Stimulated activated naive CD8-positive, alpha-beta T cell treated with anti-CD3 and anti-CD28 coated beads, Interleukin-15, Interleukin-2, amounts not matched to agents 100 ng/mL and 50 ng/mL, for 24 hours (primary cell): ENCODE measurements around the gene TCF7L2.

Source experiments
- H3K27ac Mint-ChIP-seq: one replicate; pipeline ENCODE4 v1.8.0; 2021; ENCODE audit warnings: mild to moderate bottlenecking, mixed read lengths
- H3K27me3 Mint-ChIP-seq: one replicate; pipeline ENCODE4 v1.8.0; 2021; ENCODE audit warnings: mixed read lengths
- H3K36me3 Mint-ChIP-seq: one replicate; pipeline ENCODE4 v1.8.0; 2021; ENCODE audit warnings: low read depth, mixed read lengths
- H3K4me1 Mint-ChIP-seq: one replicate; pipeline ENCODE4 v1.8.0; 2021; ENCODE audit warnings: low read depth, mixed read lengths
- H3K4me3 Mint-ChIP-seq: one replicate; pipeline ENCODE4 v1.8.0; 2021; ENCODE audit warnings: mild to moderate bottlenecking, mixed read lengths
- H3K9me3 Mint-ChIP-seq: one replicate; pipeline ENCODE4 v1.8.0; 2021; ENCODE audit warnings: mixed read lengths

The TCF7L2 gene

DNA sequence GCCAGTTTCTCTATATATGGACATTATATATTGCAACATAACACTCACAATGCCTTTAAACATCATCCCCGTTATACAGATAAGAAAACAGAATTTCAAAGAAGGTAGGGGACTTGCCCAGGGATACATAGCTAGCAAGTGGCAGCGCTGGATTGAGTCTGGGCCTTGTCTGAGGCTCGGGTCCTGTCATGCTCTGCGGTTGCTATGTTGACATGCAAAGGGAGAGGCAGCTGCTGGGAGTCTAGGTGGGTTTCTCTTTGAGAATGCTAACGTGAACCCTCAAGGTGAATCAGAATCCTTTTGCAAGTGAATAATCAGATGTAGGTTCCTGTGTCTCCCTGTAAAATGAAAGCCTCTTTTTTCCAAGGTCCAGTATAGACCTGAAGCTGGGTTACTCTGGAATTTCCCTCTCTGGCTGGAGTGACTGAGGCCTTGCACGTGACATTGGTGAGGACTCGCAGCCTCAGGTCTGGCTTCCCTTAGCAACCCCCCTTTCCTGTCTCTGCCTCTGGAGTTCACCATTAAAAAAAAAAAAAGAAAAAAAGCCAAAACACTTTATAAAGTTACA is 38.9 kb downstream of the TCF7L2 start:
- peaks cover 4% of the 10 kb centered on the region for H3K36me3 Mint-ChIP-seq
- H3K9me3 Mint-ChIP-seq: no peaks in the 10 kb centered on the region
- peaks cover 67% of the 10 kb centered on the region for H3K27me3 Mint-ChIP-seq
- H3K4me3 Mint-ChIP-seq: no peak overlapping the region
- no peak overlapping the region for H3K27ac Mint-ChIP-seq
- peaks cover 31% of the 10 kb centered on the region for H3K4me1 Mint-ChIP-seq

DNA sequence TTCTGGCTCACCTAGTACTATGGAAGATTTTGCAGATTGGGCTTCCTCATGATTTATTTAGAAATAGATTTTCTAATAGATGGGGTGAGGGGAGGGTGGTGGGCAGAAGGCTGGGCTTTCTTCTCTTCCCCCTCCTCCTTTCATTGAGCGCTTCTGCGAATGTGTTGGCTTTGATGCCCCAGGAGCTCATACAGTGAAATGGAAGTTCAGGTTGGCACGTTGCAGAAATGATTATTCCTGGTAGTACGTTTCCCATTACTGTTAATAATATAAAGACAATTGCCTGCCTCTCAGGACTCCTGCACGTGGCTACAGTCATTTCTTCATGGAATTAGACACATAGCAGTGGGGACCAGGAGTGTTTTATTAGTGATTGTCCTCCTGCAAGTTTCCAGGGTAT is 39.8 kb downstream of the TCF7L2 start:
- Mint-ChIP-seq H3K27ac (no peak overlapping the region), H3K9me3 (no peaks in the 10 kb centered on the region), H3K36me3 (peaks cover 4% of the 10 kb centered on the region), H3K4me3 (no peak overlapping the region), H3K4me1 (peaks cover 28% of the 10 kb centered on the region), H3K27me3 (peaks cover 62% of the 10 kb centered on the region)

DNA sequence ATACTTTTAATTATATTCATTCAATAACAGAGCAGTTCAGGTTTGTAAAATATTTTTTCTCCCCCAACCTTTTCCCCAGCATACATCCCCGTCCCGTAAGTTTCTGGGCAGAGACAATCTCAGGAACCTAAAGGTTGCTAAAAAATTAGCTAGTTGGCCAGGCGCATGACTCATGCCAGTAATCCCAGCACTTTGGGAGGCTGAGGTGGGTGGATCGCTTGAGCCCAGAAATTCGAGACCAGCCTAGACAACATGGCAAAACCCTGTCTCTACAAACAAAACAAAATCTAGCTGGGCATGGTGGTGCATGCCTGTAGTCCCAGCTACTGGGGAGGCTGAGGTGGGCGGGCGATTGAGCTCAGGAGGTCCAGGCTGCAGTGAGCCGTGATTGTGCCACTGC is 40.2 kb downstream of the TCF7L2 start:
- H3K9me3 Mint-ChIP-seq: no peaks in the 10 kb centered on the region
- no peak overlapping the region for H3K4me3 Mint-ChIP-seq
- H3K27me3 Mint-ChIP-seq: peaks cover 60% of the 10 kb centered on the region
- no peak overlapping the region for H3K27ac Mint-ChIP-seq
- peaks cover 4% of the 10 kb centered on the region for H3K36me3 Mint-ChIP-seq
- peaks cover 26% of the 10 kb centered on the region for H3K4me1 Mint-ChIP-seq

DNA sequence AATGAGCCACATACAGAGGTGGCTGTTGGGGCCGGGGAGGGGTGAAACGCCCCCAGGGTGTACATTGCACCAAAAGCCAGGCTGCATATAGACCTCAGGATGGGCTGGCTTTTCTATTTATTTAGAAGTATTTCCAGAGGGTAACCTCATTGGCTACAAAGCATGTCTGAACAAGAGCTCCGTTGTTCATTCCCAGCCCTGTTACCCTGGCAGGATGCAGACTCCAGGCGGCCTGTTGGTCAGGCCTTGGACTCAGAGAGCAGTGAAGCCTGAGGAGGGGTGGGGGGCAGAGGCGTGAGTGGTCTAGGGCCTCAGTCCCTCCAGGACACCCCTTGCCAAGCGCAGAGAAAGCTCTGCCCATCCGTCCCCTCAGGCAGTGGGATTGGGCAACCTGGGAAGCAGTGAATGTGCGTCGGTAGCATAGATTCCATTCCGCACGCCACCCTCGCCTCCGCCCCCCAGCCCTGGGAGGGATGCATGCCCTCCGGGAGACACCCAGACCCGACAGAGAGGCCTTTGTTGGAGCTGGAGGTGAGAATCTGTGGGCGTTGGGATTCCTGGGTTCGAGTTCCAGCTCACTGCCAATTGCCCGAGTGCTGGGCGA is 41.9 kb downstream of the TCF7L2 start:
- Mint-ChIP-seq H3K9me3 (no peaks in the 10 kb centered on the region), H3K4me3 (no peak overlapping the region), H3K27ac (no peak overlapping the region), H3K27me3 (peaks cover 64% of the 10 kb centered on the region), H3K36me3 (peaks cover 4% of the 10 kb centered on the region), H3K4me1 (peaks cover 9% of the 10 kb centered on the region)

- Mint-ChIP-seq H3K4me1 (no peaks in the 10 kb centered on the region), H3K9me3 (no peaks in the 10 kb centered on the region), H3K4me3 (no peak overlapping the region), H3K27me3 (peaks cover 54% of the 10 kb centered on the region), H3K27ac (no peak overlapping the region), H3K36me3 (peaks cover 4% of the 10 kb centered on the region)
These were observed 46.4 kb downstream of the TCF7L2 start for GRCh38 chr10:112996462-112996861.

DNA sequence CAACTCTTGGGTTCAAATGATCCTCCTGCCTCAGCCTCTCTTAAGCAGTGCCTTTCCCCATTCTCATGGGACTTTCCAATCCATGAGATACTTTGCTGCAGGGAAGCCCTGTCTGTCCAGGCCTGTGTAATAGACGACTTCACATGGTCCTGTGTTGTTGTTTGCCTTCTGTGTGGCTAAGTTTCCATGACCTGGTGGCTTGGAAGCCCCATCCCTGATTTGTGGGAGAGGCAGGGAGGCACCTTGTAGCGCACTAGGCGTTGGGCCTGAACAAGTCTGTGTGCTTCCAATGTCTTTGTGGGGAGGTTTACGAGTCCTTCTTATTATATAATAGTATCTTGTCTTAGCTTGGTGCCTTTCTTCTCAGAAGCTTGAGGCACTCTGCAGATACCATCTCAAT is 49.1 kb downstream of the TCF7L2 start:
- no peaks in the 10 kb centered on the region for H3K4me1 Mint-ChIP-seq
- no peaks in the 10 kb centered on the region for H3K9me3 Mint-ChIP-seq
- H3K27ac Mint-ChIP-seq: no peak overlapping the region
- no peaks in the 10 kb centered on the region for H3K36me3 Mint-ChIP-seq
- H3K27me3 Mint-ChIP-seq: peaks cover 64% of the 10 kb centered on the region
- H3K4me3 Mint-ChIP-seq: no peak overlapping the region

- Mint-ChIP-seq H3K36me3 (no peaks in the 10 kb centered on the region), H3K4me3 (no peak overlapping the region), H3K9me3 (no peaks in the 10 kb centered on the region), H3K27ac (no peak overlapping the region), H3K4me1 (peaks cover 2% of the 10 kb centered on the region), H3K27me3 (peaks cover 61% of the 10 kb centered on the region)
These were observed 50.4 kb downstream of the TCF7L2 start for GRCh38 chr10:113000442-113000841.

- H3K4me3 Mint-ChIP-seq: no peak overlapping the region
- no peak overlapping the region for H3K27ac Mint-ChIP-seq
- no peaks in the 10 kb centered on the region for H3K9me3 Mint-ChIP-seq
- no peaks in the 10 kb centered on the region for H3K36me3 Mint-ChIP-seq
- H3K27me3 Mint-ChIP-seq: peaks cover 61% of the 10 kb centered on the region
- H3K4me1 Mint-ChIP-seq: peaks cover 6% of the 10 kb centered on the region
These were observed 51.0 kb downstream of the TCF7L2 start for GRCh38 chr10:113000876-113001598.

DNA sequence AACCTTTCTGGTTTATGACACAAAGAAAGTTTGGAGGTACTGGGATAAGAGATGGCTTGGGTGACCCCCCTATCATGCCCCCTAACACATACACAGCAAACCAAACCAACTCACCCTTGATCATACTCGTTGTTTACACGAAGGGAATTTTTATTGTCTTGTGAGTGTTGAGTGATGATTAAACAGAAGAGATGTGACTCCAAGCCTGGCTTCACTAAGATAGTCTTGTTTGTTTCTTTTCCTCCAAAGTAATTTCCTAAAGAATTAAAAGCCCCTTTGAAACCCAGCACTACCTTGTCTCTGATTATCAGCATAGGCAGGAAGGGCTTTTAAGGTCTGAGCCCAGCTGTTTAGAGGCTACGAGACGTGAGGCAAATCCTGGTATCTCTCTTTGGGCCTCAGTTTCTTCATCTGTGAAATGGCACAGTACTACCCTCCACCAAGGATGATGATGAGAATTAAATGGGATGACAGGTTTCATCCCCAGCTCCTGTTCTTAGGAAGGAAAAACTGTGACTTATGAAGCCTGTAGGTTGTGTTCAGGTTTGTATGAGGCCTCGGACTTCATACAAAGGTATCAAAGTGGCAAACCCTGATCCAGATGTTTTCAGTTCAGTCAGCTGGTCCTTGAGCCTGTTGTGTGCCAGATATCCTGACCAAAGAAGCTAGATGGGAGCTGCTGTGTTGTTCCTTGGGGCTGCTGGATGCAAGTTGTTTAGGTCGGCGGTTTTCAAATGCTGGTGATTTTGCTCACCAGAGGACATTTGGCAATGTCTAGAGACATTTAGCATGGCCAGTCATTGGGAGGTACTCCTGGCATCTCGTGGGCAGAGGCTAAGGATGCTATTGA is 51.8 kb downstream of the TCF7L2 start:
- Mint-ChIP-seq H3K36me3 (no peaks in the 10 kb centered on the region), H3K27ac (no peak overlapping the region), H3K27me3 (peaks cover 63% of the 10 kb centered on the region), H3K4me3 (no peak overlapping the region), H3K4me1 (peaks cover 13% of the 10 kb centered on the region), H3K9me3 (no peaks in the 10 kb centered on the region)

DNA sequence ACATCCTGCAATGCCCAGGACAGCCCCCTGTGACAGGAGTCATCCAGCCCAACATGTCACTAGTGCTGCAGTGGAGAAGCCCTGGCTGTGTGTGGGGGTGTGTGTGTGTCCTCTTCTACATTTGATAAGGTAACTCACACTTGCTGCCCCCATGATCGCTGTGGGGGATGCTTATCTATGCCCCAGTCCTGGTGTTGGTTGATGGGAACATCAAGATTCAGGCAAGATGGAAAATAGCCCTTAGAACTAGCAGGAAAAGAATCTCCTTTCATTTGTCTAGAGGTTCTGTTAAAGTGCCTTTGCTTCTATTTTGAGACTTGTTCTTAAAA is 52.4 kb downstream of the TCF7L2 start:
- H3K4me1 Mint-ChIP-seq: peaks cover 19% of the 10 kb centered on the region
- H3K27ac Mint-ChIP-seq: no peak overlapping the region
- H3K27me3 Mint-ChIP-seq: peaks cover 62% of the 10 kb centered on the region
- no peak overlapping the region for H3K4me3 Mint-ChIP-seq
- H3K36me3 Mint-ChIP-seq: no peaks in the 10 kb centered on the region
- no peaks in the 10 kb centered on the region for H3K9me3 Mint-ChIP-seq

GRCh38 chr10:113003052-113003451 is 53.0 kb downstream of the TCF7L2 start:
- peaks cover 25% of the 10 kb centered on the region for H3K4me1 Mint-ChIP-seq
- peaks cover 62% of the 10 kb centered on the region for H3K27me3 Mint-ChIP-seq
- no peaks in the 10 kb centered on the region for H3K9me3 Mint-ChIP-seq
- no peak overlapping the region for H3K27ac Mint-ChIP-seq
- H3K4me3 Mint-ChIP-seq: no peak overlapping the region
- H3K36me3 Mint-ChIP-seq: no peaks in the 10 kb centered on the region

DNA sequence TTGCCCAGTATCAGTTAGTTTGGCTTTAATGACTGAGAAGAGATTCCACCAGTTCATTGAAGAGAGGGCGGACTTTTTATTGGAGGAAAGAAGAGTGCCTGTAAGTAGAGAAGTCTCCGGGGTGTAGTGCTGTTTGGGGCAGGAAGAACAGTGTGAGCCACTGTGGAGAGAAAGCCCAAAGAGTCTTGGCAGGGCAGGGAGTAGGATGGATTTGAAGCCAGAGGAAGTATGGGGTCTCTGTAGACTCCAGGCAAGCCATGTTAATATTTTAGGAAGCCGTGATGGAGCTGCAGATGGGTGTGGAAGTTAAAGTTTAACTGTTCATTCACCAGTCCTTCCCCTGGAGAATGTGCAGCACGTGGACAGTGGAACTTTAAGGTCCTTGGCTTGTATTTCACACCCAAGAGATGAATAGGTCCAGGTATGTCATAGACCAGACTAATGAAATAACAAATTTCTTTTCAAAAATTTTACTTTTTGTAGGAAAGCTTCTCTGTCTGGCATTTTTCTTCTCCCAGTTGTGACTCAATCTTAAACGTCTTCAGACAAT is 54.1 kb downstream of the TCF7L2 start:
- Mint-ChIP-seq H3K36me3 (no peaks in the 10 kb centered on the region), H3K9me3 (no peaks in the 10 kb centered on the region), H3K4me3 (no peak overlapping the region), H3K4me1 (peaks cover 32% of the 10 kb centered on the region), H3K27me3 (peaks cover 70% of the 10 kb centered on the region), H3K27ac (no peak overlapping the region)

DNA sequence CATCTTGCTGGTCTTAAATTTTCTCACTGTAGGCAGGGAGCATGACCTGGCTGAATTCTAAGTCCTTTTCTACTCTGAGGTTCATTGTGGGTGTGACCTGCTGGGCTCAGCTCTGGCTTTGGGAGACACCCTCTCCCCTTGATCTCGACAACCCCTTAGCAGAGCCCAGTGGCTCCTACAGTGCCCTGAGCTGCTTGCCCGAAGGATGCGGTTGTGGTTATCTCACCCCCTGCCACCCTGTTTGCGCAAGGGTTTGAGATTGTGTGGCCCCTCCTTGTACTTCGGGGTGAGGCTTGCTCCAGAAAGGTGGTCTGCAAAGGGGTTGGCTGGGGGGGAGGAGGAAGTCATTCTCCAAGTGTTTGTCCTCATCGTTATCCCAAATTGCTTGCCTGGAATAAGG is 55.3 kb downstream of the TCF7L2 start:
- peaks cover 32% of the 10 kb centered on the region for H3K4me1 Mint-ChIP-seq
- H3K4me3 Mint-ChIP-seq: no peak overlapping the region
- H3K9me3 Mint-ChIP-seq: no peaks in the 10 kb centered on the region
- no peaks in the 10 kb centered on the region for H3K36me3 Mint-ChIP-seq
- no peak overlapping the region for H3K27ac Mint-ChIP-seq
- H3K27me3 Mint-ChIP-seq: peaks cover 69% of the 10 kb centered on the region

- Mint-ChIP-seq H3K4me3 (no peak overlapping the region), H3K27me3 (peaks cover 71% of the 10 kb centered on the region), H3K9me3 (no peaks in the 10 kb centered on the region), H3K4me1 (peaks cover 32% of the 10 kb centered on the region), H3K27ac (no peak overlapping the region), H3K36me3 (no peaks in the 10 kb centered on the region)
These were observed 56.8 kb downstream of the TCF7L2 start for GRCh38 chr10:113006656-113007342.
